NCI-H1092 treated with DMSO at 0.1 percent for 48 hours (cell line): Measurements from ENCODE around the gene INSYN1.
"Not testable (repeated sequence)": the region's sequence is repeated elsewhere in the genome, so short reads cannot be mapped to it uniquely, and the experiment has no call there.

Source experiments
- DNase-seq: peaks from one replicate; lab custom pipeline; 2025; lab: John Stamatoyannopoulos, UW

INSYN1 gene

DNA sequence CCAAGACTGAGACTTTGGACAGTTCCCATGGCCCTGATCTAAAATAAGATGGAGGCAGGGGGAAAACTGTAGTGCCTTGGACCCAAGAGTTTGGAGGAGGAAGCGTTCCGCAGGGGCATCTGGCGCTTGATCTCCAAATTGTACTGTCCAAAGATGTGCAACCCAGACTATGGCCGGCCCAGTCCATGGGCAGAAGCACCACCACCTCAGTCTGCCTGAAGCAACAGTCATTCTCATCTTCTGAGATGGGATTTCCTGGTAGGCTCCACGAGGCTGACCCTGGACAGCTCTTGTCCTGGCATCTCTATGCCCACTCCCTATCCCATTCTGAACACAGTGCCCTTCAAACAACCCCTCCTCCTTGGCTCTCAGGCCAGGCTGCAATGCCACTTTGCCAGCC lies 3.6 kb downstream of the INSYN1 start:
- DNase-seq: no peak

- no peak for DNase-seq
Measured at GRCh38 chr15:73748730-73749129, 4.4 kb downstream of the INSYN1 start.

DNA sequence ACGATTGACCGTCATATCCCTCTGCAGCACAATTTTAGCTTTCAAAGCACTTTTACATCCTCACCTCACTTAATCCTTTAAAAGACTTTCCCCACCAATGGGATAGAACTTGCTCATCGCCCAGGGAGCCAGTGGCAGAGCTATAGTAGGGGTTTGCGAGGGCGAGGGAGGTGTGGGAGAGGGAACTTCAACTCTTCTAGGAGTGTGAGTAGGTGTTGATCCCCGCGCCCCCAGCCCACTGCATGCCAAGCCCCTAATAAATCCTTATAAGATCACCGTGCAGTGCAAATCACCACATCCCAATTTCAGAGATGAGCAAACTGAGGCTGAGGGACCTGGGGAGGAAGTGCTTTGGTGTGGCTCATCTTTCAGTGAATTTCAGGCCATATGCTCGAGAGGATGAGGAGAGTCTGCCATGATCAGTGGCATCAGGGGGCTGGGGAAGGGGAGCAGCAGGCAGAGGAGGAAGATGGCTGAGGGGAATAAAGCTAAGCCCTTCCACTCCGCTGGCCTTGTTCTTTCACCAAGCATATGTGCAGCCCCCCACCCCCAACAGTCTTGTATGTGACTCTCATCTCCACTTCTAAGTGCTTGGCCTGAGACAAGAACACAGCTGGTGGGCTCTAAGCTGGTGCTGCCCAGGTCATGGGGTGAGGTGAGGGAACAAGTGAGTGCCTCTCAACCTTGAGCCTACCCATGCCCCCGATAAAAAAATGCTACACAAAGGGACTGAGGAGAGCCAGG lies 5.1 kb downstream of the INSYN1 start:
- DNase-seq: no peak

GRCh38 chr15:73746883-73747282 lies 6.3 kb downstream of the INSYN1 start:
- no peak for DNase-seq

GRCh38 chr15:73746261-73746660 lies 6.9 kb downstream of the INSYN1 start:
- DNase-seq: no peak

DNA sequence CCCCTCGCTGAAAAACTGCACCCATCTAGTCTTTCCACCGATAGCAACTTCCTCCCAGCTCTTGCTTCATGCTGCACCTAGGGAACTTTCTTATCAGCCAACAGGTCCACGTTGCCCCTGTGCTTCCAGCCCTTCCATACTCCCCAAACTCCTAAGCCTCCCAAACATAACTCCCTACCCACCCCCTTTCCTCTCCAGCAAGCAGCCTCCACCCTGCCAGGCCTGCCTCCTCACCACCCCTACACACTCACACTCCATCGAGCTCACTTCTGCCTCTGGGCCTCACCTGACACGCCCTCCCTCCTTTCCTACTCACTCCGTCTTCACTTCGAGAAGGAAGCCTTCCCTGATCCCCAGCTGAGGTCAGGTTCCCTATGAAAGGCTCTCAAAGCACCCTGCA lies 8.1 kb downstream of the INSYN1 start:
- DNase-seq: no peak

DNA sequence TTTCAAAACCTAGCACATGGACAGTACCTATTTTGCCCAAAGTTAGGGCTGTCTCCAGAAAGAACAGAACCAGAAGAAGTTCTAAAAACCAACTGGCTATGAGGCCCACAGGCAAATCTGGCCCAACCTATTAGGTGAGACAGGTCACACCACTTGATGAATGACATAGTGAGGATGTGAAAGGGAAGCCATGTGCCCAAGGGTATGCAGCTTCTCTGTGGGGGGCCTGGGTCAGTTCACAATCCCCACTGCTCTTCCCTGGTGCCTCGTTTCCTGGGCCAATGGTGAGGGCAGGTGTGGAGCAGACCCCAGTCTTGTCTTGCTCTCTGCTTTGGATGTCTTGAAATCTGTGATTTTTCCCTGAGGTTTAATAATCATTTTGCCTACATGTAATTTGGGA lies 8.9 kb downstream of the INSYN1 start:
- no peak for DNase-seq

DNA sequence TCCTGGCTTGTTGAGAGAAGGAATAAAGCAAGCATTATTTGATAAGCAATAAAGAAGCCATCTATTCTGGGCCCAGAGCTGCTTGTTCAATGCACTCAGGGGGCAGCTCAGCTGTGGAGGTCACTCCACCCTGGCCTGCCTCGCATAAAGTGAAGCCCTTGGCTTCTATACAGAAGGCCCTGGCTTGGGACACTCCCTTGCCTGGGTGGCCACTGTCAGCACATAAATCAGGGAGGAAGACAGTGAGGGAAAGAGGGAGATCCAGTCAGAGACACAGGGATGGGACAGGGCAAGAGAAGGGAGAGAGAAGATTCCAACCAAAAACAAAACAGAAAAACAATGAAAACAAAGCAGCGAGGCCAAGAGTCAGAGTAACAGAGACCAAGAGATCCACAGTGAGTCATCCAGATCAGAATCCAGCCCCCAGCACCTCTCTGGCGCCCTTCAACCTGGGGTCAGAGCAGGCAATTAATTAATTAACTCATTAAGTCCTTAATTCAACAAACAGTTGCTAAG lies 11.8 kb downstream of the INSYN1 start:
- DNase-seq: no peak

- no peak for DNase-seq
Measured at GRCh38 chr15:73740152-73741048, 12.8 kb downstream of the INSYN1 start.

DNA sequence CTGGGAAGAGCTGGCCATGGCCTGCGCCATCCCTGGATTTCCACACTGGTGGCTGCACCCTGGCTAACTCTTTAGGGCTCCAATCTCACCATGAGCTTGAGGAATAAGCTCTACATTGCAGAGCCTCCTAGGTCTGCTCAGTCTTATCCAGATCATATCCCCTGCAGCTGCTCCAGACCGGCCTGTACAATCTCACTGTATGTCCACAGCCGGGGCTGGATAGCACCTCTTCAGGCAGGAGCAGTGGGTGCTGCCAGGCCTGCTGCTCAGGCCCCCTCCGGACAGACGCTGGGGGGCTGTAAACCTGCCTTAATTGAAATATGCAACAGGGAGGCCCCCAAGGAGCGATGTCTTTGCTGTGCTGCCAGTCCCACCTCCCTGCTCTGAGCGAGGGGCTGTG lies 15.6 kb downstream of the INSYN1 start:
- DNase-seq: no peak

GRCh38 chr15:73732930-73733329 lies 20.2 kb downstream of the INSYN1 start:
- no peak for DNase-seq

GRCh38 chr15:73732051-73732450 lies 21.1 kb downstream of the INSYN1 start:
- DNase-seq: not testable (repeated sequence)

- no peak for DNase-seq
Measured at GRCh38 chr15:73727330-73727976, 25.7 kb downstream of the INSYN1 start.

GRCh38 chr15:73724212-73724611 lies 28.9 kb downstream of the INSYN1 start:
- no peak for DNase-seq

DNA sequence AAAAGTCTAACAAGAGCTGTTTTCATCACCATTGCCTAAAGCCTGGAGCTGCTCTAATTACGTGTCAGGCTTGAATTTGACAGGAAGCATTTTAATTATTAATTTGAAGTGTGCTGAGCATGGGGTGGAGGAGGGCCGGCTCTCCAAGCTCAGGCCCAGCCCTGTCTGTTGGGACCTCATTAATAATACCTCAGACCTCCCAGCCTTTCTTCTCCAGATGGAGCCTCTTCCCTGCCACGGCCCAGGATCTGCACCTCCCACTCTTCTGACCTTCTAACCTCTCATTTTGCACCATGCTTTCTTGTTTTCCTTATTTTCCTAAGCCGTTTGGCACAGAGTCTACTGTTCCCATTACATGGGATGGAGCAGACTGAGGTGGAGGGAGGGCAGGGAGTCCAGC lies 30.0 kb downstream of the INSYN1 start:
- DNase-seq: no peak

DNA sequence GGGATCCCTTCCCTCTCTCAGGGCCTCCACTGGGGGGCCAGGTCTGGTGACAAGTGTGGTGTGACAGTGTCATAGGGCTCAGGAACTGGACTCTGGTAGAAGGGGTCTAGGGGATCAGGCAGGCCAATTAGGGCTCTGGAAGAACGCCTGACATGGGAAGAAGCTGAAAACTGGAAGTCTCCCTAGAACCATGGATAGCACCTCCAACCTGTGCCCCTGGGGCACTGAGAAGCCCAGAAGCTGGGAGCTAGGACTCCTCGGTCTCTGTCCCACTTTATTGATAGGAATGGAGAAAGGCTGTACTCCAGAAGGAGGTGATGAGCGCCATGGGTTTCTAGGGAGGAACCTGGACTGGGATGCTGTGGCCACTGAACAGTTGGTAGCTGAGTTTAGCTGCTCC lies 30.7 kb downstream of the INSYN1 start:
- no peak for DNase-seq

DNA sequence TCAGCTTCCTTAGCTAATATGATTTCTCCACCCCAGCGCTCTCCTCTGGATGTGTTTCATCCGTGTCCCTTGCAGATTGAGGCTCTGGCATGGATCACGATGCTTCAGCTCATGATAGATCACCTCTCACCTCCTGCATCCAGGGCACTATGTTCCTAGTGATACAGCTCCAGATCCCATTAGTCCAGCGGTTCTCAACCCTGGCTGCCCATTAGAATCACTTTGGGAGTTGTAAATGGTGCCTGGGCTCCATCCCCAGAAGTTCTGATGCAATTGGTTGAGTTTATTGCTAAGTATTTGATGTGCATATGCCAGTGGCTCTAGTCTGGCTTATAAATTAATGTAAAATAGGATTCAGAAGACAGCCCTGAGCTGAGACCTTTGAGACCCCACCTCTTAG lies 34.5 kb downstream of the INSYN1 start:
- DNase-seq: no peak

GRCh38 chr15:73717802-73718201 lies 35.3 kb downstream of the INSYN1 start:
- no peak for DNase-seq

DNA sequence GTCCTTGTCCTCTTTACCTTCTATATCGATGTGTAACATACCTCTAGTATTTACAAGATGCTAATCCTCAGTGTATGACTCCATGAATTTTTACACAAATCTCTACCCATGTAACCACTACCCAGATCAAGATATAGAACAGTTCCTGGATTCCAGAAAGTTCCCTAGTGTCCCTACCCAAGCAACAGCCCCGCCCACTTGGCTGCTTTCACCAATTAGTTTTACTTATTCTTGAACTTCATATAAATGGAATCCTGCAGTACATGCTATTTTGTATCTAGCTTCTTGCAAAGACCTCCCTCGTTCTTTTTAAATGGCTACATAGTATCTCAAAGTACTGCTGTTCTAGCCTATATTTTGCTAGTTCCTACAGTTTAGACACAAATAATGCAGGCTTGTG lies 35.9 kb downstream of the INSYN1 start:
- no peak for DNase-seq

DNA sequence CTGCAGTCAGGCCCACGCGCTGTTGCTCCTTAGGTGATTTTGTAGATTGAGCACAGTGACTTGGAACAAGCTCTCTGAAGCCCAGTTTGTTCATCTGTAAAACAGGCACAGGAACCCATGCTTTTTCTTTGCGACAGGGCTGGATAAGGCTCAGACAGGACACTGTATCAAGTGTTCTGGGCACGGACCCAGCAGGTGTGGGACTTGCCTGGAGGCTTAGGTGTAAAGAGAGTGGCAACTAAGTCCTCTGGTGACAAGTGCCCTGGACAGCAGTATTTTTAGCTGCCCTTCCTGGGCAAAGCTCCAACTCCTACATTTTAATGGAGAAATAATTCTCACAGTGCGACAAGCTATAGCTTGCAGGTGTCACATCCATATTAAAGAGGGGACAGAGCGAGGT lies 36.7 kb downstream of the INSYN1 start:
- peak; percentile 51 for DNase-seq

DNA sequence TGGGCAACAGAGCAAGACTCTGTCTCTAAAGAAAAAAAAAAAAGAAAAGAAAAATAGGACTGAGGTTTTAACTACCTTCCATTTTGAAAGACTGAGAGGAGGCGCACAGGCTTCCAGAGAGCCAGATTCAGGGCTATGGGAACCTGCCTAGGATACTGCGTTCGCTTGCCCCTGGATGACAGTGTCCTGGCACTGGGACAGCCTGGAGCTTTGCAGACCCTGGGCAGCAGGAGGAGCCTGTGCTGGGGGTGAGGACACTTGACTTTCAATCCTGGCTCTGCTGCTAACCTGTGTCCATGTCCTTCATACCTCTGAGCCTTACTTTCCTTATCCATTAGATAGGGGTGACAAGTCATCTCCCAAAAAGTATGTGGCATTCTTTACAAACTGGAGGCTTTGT lies 37.7 kb downstream of the INSYN1 start:
- DNase-seq: no peak

DNA sequence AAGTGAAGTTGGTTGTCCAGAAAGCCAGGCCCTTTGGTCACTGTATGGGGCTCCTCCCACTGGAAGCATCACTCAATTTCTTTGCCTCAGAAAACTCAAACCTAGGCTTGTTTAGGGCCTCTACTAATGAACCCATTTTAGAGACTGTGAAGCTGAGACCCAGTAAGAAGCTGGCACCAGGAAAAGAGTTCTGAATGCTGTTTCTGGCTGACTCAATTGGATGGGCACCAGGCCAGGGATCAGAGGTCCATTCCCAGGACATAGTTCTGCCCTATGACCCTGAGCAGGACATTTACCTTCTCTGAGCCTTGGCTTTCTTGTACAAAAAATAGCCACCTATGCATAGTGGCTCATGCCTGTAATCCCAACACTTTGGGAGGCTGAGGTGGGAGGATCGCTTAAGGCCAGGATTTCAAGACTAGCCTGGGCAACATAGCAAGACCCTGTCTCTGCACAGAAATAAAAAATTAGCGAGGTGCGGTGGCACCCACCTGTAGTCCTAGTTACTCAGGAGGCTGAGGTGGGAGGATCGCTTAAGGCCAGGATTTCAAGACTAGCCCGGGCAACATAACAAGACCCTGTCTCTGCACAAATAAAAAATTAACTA lies 38.4 kb downstream of the INSYN1 start:
- no peak for DNase-seq
